Measurements from ENCODE around the gene EEA1. TPM values are rescaled to one million over a fixed set of nuclear protein-coding genes. Genes with fewer than 3 reads are reported as not detected.
A peak's percentile ranks its signal among the peaks of the same experiment; 100 is the strongest.

EEA1 gene
- total and polyA plus RNA-seq, 10 donors, result 2.3 to 31.2 (median 20.8) TPM

- Histone ChIP-seq H3K36me3 (peaks cover 0 to 88% (median 28%) of the 10 kb centered on the region in 6 donors), H3K27me3 (replicated peaks in 1 of 7) (no peaks in the 10 kb centered on the region), H3K4me3 (no peak overlapping the region), H3K27ac (peak overlapping the region in 2 of 8 donors; percentile 67 to 73), H3K4me1 (peaks cover 0 to 27% (median 5%) of the 10 kb centered on the region in 6 donors), H3K9me3 (no peaks in the 10 kb centered on the region)
- no peak for DNase-seq
- TF ChIP-seq, protein P1, sequence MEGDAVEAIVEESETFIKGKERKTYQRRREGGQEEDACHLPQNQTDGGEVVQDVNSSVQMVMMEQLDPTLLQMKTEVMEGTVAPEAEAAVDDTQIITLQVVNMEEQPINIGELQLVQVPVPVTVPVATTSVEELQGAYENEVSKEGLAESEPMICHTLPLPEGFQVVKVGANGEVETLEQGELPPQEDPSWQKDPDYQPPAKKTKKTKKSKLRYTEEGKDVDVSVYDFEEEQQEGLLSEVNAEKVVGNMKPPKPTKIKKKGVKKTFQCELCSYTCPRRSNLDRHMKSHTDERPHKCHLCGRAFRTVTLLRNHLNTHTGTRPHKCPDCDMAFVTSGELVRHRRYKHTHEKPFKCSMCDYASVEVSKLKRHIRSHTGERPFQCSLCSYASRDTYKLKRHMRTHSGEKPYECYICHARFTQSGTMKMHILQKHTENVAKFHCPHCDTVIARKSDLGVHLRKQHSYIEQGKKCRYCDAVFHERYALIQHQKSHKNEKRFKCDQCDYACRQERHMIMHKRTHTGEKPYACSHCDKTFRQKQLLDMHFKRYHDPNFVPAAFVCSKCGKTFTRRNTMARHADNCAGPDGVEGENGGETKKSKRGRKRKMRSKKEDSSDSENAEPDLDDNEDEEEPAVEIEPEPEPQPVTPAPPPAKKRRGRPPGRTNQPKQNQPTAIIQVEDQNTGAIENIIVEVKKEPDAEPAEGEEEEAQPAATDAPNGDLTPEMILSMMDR (IDR thresholded peaks at IDR 0.05 in 8 of 11, conservative IDR thresholded peaks at IDR 0.05 in 3 of 11), result no peak
- no peak for TF ChIP-seq POLR2A (IDR thresholded peaks at IDR 0.05)
- no peak for TF ChIP-seq POLR2AphosphoS5 (IDR thresholded peaks at IDR 0.05)
- 57 to 85% (median 69%) methylated on average over 1 of the region's 1 CpG for whole genome bisulfite sequencing, 5 donors
- intact Hi-C loops (cut with DNase I; ENCODE audit: low total_unique reads), result loop anchor here (10.0 kb wide), 2 partner anchors 635 to 1325 kb away; no protein-coding TSS in a partner anchor
Observed at GRCh38 chr12:92779902-92780301, 149.2 kb downstream of the EEA1 start.

GRCh38 chr12:92778525-92778924 lies 150.6 kb downstream of the EEA1 start:
- TF ChIP-seq, protein P1 (IDR thresholded peaks at IDR 0.05 in 8 of 11, conservative IDR thresholded peaks at IDR 0.05 in 3 of 11), result no peak
- no peak for TF ChIP-seq POLR2A (IDR thresholded peaks at IDR 0.05)
- no peak for TF ChIP-seq POLR2AphosphoS5 (IDR thresholded peaks at IDR 0.05)
- H3K36me3 ChIP-seq, result peaks cover 0 to 83% (median 28%) of the 10 kb centered on the region in 6 donors
- H3K27ac ChIP-seq, result peak overlapping the region in 7 of 8 donors; percentile 37 to 73 (median 67)
- H3K27me3 ChIP-seq (replicated peaks in 1 of 7), result no peaks in the 10 kb centered on the region
- H3K4me3 ChIP-seq, result no peak overlapping the region
- intact Hi-C loops (cut with DNase I; ENCODE audit: low total_unique reads), result no loop called here
- no peak for DNase-seq
- 60 to 73% (median 66%) methylated on average over 3 of the region's 3 CpGs for WGBS, 5 donors
- H3K4me1 ChIP-seq, result peaks cover 0 to 27% (median 5%) of the 10 kb centered on the region in 6 donors
- H3K9me3 ChIP-seq, result no peaks in the 10 kb centered on the region

- DNase-seq, result no peak
- Histone ChIP-seq H3K4me3 (no peak overlapping the region), H3K36me3 (peaks cover 0 to 60% (median 23%) of the 10 kb centered on the region in 6 donors), H3K27me3 (replicated peaks in 1 of 7) (no peaks in the 10 kb centered on the region), H3K9me3 (no peaks in the 10 kb centered on the region), H3K27ac (no peak overlapping the region), H3K4me1 (peaks cover 0 to 41% (median 15%) of the 10 kb centered on the region in 6 donors)
- TF ChIP-seq POLR2A (IDR thresholded peaks at IDR 0.05) (no peak), POLR2AphosphoS5 (IDR thresholded peaks at IDR 0.05) (no peak)
- TF ChIP-seq, protein P1 (IDR thresholded peaks at IDR 0.05 in 8 of 11, conservative IDR thresholded peaks at IDR 0.05 in 3 of 11), result no peak
- intact Hi-C loops (cut with DNase I; ENCODE audit: low total_unique reads), result no loop called here
Observed at GRCh38 chr12:92775416-92775815, 153.7 kb downstream of the EEA1 start.

DNA sequence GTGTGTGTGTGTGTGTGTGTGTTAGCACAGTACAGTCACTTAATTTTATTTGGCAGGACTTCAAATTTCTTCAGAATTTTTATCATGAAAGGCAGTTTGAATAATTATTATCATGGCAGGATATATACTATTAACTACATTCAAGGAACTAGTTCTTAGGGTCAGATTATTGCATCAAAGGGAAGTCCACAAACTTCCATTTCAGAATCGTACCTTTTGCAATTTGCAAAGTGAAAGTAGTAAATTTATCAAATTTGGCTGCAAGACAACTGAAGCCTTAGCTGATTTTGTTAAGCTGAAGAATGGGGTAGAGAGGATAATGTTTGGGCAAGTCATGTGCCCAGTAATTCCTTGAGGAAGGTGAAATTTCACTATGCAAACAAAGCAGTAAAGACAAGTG lies 158.1 kb downstream of the EEA1 start:
- 15 to 37% (median 21%) methylated on average over 1 of the region's 1 CpG for WGBS, 5 donors
- intact Hi-C loops (cut with DNase I; ENCODE audit: low total_unique reads), result no loop called here
- TF ChIP-seq POLR2A (IDR thresholded peaks at IDR 0.05), result no peak
- TF ChIP-seq POLR2AphosphoS5 (IDR thresholded peaks at IDR 0.05), result no peak
- TF ChIP-seq, protein P1 (IDR thresholded peaks at IDR 0.05 in 8 of 11, conservative IDR thresholded peaks at IDR 0.05 in 3 of 11), result no peak
- Histone ChIP-seq H3K27me3 (replicated peaks in 1 of 7) (no peaks in the 10 kb centered on the region), H3K27ac (peak overlapping the region in 2 of 8 donors; percentile 13 to 37), H3K9me3 (no peaks in the 10 kb centered on the region), H3K36me3 (peaks cover 0 to 18% (median 3%) of the 10 kb centered on the region in 6 donors), H3K4me3 (no peak overlapping the region), H3K4me1 (peaks cover 12 to 44% (median 24%) of the 10 kb centered on the region in 6 donors)
- DNase-seq, result no peak
